GM18870 (cell line): ENCODE results near the gene CLK4.
A peak's percentile ranks its signal among the peaks of the same experiment; 100 is the strongest.

ENCODE experiments used
- ATAC-seq: cut with Tn5 transposase; IDR thresholded peaks from one replicate; pipeline ENCODE4 v1.9.1; 2021; ENCODE audit warnings: moderate library complexity; ENCODE audit not compliant: unreplicated experiment

The CLK4 gene

GRCh38 chr5:178640331-178641045 lies 13.6 kb upstream of the CLK4 start:
- no peak for ATAC-seq

- ATAC-seq, result no peak
These were observed 10.7 kb upstream of the CLK4 start for GRCh38 chr5:178637356-178638074.

- no peak for ATAC-seq
These were observed 5.4 kb upstream of the CLK4 start for GRCh38 chr5:178632285-178632684.

- no peak for ATAC-seq
These were observed 4.1 kb upstream of the CLK4 start for GRCh38 chr5:178630951-178631350.

GRCh38 chr5:178630475-178630930 lies 3.7 kb upstream of the CLK4 start:
- ATAC-seq, result no peak

- no peak for ATAC-seq
These were observed 379 bp upstream of the CLK4 start for GRCh38 chr5:178627259-178627598.

- ATAC-seq, result peak; percentile 7
These were observed 969 bp downstream of the CLK4 start for GRCh38 chr5:178625679-178626483.

- no peak for ATAC-seq
These were observed 2.0 kb downstream of the CLK4 start for GRCh38 chr5:178624631-178625546.

GRCh38 chr5:178622679-178623247 lies 4.1 kb downstream of the CLK4 start:
- ATAC-seq, result no peak

- ATAC-seq, result no peak
These were observed 7.5 kb downstream of the CLK4 start for GRCh38 chr5:178619390-178619789.

GRCh38 chr5:178612299-178612698 lies 14.6 kb downstream of the CLK4 start:
- no peak for ATAC-seq

GRCh38 chr5:178606269-178606668 lies 20.6 kb downstream of the CLK4 start:
- no peak for ATAC-seq

GRCh38 chr5:178605788-178606187 lies 21.1 kb downstream of the CLK4 start:
- ATAC-seq, result no peak

GRCh38 chr5:178602752-178603151 lies 24.1 kb downstream of the CLK4 start:
- ATAC-seq, result no peak

GRCh38 chr5:178595750-178596149 lies 31.1 kb downstream of the CLK4 start:
- ATAC-seq, result no peak

GRCh38 chr5:178595150-178595549 lies 31.7 kb downstream of the CLK4 start:
- no peak for ATAC-seq

GRCh38 chr5:178590924-178591423 lies 35.9 kb downstream of the CLK4 start:
- no peak for ATAC-seq

GRCh38 chr5:178590141-178590923 lies 36.5 kb downstream of the CLK4 start, which contains the start of gene COL23A1:
TSS of gene COL23A1 (minus strand) at chr5:178590393.
- no peak for ATAC-seq
